ENCODE results near the gene DNHD1. TPM values are rescaled to one million over a fixed set of nuclear protein-coding genes. Genes with fewer than 3 reads are reported as not detected.
A peak's percentile ranks its signal among the peaks of the same experiment; 100 is the strongest.

DNHD1 gene
- total RNA-seq, 1 experiment from 2014 or later: 11.5 TPM

DNA sequence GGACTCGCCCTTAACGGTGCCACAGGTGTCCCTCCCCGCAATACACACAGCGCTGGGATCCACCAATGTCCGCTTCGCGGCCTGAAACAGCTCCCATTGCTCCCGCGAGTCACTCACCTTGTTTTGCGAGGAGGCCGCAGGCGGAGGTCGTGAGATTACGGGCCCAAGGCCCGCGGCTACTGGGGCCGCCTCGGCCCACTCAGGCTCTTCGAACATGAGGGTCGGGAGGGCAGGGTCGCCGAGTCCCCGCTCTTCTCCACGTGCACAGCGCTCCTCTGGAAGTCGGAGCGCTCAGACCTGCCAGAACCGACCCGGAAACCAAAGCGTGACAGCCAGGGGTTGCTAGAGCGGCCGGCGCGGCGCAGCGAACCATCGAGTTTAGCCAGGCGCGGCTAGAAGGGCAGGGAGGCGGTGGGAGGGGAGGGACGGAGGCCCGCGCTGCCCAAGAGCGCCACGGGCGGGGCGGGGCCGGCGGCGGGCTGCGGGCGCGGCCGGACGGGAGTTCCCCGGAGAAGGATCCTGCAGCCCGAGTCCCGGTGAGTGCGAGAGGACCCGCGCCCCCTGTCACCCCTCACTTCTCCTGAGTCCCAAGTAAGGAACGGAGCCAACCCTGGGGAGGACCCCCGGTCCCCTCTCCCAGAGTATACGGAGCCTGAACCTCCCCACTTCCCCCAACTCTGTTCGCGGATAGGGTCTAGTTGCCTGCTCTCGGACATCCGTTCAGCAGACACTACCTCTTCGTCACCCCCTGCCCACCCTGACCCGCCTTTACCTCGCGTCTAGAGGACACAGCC is 106.4 kb downstream of the DNHD1 start, which contains the start of the genes ILK and RRP8 (continued):
- TF ChIP-seq, protein P1, sequence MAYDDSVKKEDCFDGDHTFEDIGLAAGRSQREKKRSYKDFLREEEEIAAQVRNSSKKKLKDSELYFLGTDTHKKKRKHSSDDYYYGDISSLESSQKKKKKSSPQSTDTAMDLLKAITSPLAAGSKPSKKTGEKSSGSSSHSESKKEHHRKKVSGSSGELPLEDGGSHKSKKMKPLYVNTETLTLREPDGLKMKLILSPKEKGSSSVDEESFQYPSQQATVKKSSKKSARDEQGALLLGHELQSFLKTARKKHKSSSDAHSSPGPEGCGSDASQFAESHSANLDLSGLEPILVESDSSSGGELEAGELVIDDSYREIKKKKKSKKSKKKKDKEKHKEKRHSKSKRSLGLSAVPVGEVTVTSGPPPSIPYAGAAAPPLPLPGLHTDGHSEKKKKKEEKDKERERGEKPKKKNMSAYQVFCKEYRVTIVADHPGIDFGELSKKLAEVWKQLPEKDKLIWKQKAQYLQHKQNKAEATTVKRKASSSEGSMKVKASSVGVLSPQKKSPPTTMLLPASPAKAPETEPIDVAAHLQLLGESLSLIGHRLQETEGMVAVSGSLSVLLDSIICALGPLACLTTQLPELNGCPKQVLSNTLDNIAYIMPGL (CRISPR knock-in tag; IDR thresholded peaks at IDR 0.05): peak; percentile 72; the same call in 1 of the 2 replicates
- TF ChIP-seq, protein P2, sequence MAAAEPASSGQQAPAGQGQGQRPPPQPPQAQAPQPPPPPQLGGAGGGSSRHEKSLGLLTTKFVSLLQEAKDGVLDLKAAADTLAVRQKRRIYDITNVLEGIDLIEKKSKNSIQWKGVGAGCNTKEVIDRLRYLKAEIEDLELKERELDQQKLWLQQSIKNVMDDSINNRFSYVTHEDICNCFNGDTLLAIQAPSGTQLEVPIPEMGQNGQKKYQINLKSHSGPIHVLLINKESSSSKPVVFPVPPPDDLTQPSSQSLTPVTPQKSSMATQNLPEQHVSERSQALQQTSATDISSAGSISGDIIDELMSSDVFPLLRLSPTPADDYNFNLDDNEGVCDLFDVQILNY (CRISPR knock-in tag; IDR thresholded peaks at IDR 0.05): peak; percentile 93
- TF ChIP-seq NFYB (CRISPR knock-in tag; conservative IDR thresholded peaks at IDR 0.05; ENCODE audit: low read depth) (no peak), FOXP1 (CRISPR knock-in tag; IDR thresholded peaks at IDR 0.05; ENCODE audit: borderline replicate concordance) (peak; percentile 85), ZNF396 (CRISPR knock-in tag; IDR thresholded peaks at IDR 0.05; ENCODE audit: borderline replicate concordance) (no peak)
- TF ChIP-seq, protein P3, sequence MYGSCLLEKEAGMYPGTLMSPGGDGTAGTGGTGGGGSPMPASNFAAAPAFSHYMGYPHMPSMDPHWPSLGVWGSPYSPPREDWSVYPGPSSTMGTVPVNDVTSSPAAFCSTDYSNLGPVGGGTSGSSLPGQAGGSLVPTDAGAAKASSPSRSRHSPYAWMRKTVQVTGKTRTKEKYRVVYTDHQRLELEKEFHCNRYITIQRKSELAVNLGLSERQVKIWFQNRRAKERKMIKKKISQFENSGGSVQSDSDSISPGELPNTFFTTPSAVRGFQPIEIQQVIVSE (CRISPR knock-in tag; IDR thresholded peaks at IDR 0.05; ENCODE audit: borderline replicate concordance): no peak
- TF ChIP-seq, protein P4, sequence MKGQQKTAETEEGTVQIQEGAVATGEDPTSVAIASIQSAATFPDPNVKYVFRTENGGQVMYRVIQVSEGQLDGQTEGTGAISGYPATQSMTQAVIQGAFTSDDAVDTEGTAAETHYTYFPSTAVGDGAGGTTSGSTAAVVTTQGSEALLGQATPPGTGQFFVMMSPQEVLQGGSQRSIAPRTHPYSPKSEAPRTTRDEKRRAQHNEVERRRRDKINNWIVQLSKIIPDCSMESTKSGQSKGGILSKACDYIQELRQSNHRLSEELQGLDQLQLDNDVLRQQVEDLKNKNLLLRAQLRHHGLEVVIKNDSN (CRISPR knock-in tag; IDR thresholded peaks at IDR 0.05): peak; percentile 37; the same call in 1 of the 2 replicates
- TF ChIP-seq, protein P5, sequence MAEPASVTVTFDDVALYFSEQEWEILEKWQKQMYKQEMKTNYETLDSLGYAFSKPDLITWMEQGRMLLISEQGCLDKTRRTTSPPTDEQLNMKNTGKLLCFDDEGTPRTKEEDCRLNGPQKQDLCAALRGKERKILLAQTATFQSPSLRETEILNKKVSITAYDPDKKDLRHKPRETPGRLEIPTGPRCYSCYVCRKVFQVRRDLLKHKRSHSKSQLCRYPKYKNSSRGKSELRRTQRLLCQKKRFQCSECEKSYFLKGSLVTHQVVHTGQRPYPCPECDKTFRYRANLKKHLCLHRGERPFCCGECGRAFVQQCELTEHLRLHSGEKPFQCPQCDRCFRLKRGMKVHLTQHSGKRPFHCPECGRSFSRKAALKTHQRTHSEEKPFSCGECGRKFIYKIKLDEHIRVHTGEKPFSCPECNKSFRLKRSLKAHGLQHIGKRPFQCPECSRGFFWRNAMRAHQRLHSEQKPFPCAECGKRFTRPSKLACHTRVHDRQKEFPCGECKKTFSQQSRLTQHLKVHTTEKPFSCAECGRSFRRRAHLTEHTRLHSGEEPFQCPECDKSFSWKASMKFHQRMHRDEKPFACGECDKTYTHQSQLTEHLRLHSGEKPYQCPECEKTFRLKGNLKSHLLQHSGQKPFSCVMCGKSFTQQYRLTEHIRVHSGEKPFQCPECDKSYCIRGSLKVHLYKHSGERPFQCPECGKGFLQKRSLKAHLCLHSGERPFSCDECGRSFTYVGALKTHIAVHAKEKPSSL (CRISPR knock-in tag; conservative IDR thresholded peaks at IDR 0.05): no peak

DNA sequence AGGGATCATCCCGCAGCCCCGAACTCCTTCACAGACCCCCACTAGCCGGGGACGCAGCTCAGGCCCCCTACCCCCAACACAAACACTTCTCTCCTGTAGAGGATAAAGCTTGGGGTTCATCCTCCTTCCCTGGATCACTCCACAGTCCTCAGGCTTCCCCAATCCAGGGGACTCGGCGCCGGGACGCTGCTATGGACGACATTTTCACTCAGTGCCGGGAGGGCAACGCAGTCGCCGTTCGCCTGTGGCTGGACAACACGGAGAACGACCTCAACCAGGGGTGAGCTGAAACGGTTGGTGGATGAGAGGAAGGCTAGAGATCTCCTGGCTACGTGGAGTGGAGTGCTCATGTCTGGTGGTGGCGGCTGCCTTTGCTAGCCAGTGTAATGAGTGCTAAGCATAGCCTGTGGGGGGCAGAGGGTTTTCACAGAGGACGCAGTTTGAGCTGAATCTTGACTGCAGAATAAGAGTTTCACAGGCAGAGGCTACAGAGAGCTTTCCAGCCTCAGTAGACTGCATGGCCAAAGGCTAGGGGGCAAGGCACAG is 107.1 kb downstream of the DNHD1 start:
- ChIA-PET POLR2A (interaction anchor here (0.6 to 1.4 kb wide), 4 partner anchors 8 to 147 kb away, joined by 3 to 6 read pairs (median 4); partner anchors contain the start of genes TAF10 and TPP1), CTCF (interaction anchor here (0.9 to 4.0 kb wide), 8 partner anchors 15 to 161 kb away, joined by 3 to 12 read pairs (median 6); partner anchors contain the start of genes MRPL17 and TPP1)
- peak; percentile 13 for ATAC-seq
- no peaks in the 10 kb centered on the region for H3K27me3 Mint-ChIP-seq (ENCODE audit: low read depth)
- TF ChIP-seq, protein P6, sequence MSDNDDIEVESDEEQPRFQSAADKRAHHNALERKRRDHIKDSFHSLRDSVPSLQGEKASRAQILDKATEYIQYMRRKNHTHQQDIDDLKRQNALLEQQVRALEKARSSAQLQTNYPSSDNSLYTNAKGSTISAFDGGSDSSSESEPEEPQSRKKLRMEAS (CRISPR knock-in tag; IDR thresholded peaks at IDR 0.05): peak; percentile 23; the same call in 1 of the 2 replicates
- TF ChIP-seq ZBTB21 (CRISPR knock-in tag; IDR thresholded peaks at IDR 0.05; ENCODE audit: borderline replicate concordance) (0 out of 2 replicates have a peak, but pooled peaks have one; percentile 25), TEAD1 (CRISPR knock-in tag; IDR thresholded peaks at IDR 0.05) (no peak)
- H3K4me3 Mint-ChIP-seq: no peak overlapping the region
- H3K27ac Mint-ChIP-seq: no peak overlapping the region
- no peaks in the 10 kb centered on the region for H3K9me3 Mint-ChIP-seq
- peak; percentile 34 for DNase-seq (ENCODE audit: low spot score)
- peaks cover 14% of the 10 kb centered on the region for H3K4me1 Mint-ChIP-seq
- H3K36me3 Mint-ChIP-seq: peaks cover 26% of the 10 kb centered on the region

DNA sequence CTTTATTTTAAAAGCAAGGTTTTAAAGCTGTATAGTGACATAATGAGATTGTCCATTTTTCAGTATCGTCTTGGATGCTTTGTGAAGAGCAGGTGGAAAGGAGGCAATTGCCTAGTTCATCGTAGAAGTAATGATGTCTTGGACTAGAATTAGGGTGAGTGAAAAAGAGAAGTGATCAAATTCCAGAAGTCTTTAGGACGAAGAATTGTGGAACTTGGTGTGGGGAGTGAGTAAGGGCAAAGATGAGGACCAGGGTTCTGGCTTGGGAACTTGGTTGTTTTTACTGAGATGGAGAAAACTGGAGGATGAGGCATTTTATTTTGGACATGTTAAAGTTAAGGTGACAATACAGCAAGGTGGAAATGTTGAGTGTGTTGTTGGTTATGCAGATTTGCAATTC is 107.7 kb downstream of the DNHD1 start:
- ChIA-PET CTCF (interaction anchor here (0.9 to 4.0 kb wide), 8 partner anchors 14 to 162 kb away, joined by 3 to 12 read pairs (median 6); partner anchors contain the start of genes MRPL17 and TPP1), POLR2A (interaction anchor here (0.9 to 1.4 kb wide), 3 partner anchors 7 to 42 kb away, joined by 3 to 6 read pairs (median 4); partner anchors contain the start of genes TAF10 and TPP1)
- no peak overlapping the region for H3K4me3 Mint-ChIP-seq
- H3K36me3 Mint-ChIP-seq: peaks cover 28% of the 10 kb centered on the region
- peaks cover 14% of the 10 kb centered on the region for H3K4me1 Mint-ChIP-seq
- no peaks in the 10 kb centered on the region for H3K27me3 Mint-ChIP-seq (ENCODE audit: low read depth)
- H3K27ac Mint-ChIP-seq: no peak overlapping the region
- ATAC-seq: no peak
- no peaks in the 10 kb centered on the region for H3K9me3 Mint-ChIP-seq
- no peak for DNase-seq (ENCODE audit: low spot score)
- TF ChIP-seq ESRRA (CRISPR knock-in tag; IDR thresholded peaks at IDR 0.05; ENCODE audit: borderline replicate concordance) (no peak), JUN (CRISPR knock-in tag; IDR thresholded peaks at IDR 0.05) (no peak), TEAD1 (CRISPR knock-in tag; IDR thresholded peaks at IDR 0.05) (no peak), ELF4 (CRISPR knock-in tag; IDR thresholded peaks at IDR 0.05; ENCODE audit: low read depth) (no peak), ZNF138 (CRISPR knock-in tag; conservative IDR thresholded peaks at IDR 0.05) (no peak)
- TF ChIP-seq, protein P7, sequence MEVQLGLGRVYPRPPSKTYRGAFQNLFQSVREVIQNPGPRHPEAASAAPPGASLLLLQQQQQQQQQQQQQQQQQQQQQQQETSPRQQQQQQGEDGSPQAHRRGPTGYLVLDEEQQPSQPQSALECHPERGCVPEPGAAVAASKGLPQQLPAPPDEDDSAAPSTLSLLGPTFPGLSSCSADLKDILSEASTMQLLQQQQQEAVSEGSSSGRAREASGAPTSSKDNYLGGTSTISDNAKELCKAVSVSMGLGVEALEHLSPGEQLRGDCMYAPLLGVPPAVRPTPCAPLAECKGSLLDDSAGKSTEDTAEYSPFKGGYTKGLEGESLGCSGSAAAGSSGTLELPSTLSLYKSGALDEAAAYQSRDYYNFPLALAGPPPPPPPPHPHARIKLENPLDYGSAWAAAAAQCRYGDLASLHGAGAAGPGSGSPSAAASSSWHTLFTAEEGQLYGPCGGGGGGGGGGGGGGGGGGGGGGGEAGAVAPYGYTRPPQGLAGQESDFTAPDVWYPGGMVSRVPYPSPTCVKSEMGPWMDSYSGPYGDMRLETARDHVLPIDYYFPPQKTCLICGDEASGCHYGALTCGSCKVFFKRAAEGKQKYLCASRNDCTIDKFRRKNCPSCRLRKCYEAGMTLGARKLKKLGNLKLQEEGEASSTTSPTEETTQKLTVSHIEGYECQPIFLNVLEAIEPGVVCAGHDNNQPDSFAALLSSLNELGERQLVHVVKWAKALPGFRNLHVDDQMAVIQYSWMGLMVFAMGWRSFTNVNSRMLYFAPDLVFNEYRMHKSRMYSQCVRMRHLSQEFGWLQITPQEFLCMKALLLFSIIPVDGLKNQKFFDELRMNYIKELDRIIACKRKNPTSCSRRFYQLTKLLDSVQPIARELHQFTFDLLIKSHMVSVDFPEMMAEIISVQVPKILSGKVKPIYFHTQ (CRISPR knock-in tag; IDR thresholded peaks at IDR 0.05): no peak
